ENCODE data around the gene ATP1A1.

The ATP1A1 gene

DNA sequence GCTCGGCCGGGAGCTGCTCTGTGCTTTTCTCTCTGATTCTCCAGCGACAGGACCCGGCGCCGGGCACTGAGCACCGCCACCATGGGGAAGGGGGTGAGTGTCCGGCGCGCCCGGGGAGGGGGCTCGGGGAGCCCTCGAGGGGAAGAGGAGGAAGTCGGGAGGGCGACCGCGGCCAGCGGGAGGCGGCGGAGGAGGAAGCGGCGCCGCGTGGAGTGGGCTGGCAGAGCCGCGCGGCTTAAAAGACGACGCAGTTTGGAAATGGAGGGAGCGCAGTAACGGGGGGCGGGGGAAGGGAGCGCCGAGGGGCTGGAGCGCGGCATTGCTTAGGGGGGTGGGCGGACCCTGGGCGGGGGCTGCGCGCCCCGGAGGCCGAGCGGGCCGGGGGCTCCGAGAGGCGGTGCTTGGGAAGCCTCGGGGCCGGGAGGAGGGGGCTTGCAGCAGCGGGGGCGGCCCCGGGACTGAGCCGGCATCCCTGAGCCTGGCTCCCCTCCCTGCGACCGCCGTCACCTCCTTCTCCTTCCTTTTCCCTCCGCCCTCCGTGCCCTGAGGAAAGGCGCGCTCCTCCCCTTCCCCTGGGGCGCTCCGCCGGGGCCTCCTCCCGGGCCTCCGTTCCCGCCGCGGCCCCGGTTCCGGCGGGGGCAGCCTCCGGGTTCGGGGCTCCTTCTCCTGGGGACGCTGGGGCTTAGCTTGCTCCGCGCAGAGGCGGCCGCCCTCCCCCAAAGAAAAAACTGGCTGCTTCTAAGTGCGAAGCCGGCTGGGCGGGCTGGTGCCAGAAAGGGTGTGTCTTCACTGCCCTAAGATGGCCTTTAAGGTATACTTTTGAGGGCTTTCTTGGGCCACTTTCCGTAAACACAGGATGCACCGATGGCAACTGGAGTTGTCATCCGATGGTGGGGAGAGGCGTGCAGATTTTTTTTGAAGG is 648 bp downstream of the ATP1A1 start:
- DNase-seq = peak; percentile 65

DNA sequence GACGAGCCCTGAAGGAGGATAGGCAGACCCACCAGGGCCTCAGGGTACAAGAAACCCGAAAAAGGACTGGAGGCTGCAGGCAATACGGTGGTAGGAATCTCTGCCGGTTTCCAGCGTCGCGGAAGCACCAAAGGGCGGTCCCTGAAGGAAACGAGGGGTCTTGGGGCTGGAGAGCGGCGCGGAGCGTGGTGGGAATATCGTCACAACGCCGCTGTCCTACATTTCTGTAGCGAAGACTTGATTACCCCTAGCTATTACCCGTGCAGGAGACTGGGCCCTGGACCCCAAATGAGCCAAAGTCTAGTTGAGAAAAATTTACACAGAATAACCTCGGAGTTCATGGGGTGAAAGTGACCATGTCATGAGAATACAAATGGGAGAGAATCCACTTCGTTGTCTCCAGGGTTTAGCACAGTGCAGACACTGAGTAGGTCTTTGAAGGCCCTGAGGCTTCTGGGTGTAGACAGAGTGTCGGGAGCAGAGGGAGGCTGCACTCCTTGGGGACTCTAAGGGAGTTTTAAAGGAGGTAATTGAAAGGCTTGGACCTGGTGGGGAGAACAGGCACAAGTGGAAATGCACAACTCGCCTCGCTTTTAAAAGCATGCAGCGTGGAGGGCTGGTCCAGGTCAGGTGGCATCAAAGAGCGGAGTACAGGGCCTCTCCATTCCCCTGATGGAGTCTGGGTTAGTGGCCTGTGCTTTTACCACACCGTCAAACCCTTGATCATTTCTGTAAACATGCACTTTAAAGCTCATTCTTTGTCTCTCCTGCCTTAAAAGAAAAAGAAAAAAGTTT is 1.5 kb downstream of the ATP1A1 start:
- DNase-seq = peak; percentile 21

DNA sequence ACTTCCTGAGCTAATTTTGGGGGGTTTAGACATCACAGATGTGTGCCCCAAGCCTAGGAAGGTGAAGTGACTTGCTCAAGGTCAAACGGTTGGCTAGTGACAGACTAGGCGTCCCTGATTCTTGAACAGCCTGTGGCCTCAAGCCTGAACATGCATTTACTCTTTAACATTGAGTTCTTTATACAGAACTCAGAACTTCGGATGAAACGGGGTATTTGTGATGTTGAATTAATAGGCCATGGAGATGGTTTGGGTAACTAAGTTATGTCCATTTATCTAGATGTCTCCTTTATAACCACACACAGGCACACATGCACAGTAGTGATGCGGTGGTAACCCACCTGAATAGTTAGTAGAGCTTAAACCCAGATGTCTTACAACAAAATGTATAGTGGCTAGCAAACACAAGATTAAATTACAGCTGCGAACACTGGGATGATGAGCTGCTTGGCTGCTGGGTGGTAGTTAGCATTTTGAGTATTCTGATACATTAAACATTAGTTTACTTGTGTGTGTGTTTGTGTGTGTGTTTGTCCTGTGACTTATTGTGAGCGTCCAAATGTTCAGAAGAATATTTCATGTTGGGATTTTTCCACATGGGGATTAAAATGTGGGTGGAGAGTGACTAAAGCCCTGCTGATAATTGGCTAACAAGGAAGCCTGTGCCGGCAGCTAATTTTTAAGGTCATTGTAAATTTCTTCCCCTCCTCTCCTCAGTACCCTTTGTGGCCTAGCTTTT is 2.3 kb downstream of the ATP1A1 start:
- no peak for DNase-seq

DNA sequence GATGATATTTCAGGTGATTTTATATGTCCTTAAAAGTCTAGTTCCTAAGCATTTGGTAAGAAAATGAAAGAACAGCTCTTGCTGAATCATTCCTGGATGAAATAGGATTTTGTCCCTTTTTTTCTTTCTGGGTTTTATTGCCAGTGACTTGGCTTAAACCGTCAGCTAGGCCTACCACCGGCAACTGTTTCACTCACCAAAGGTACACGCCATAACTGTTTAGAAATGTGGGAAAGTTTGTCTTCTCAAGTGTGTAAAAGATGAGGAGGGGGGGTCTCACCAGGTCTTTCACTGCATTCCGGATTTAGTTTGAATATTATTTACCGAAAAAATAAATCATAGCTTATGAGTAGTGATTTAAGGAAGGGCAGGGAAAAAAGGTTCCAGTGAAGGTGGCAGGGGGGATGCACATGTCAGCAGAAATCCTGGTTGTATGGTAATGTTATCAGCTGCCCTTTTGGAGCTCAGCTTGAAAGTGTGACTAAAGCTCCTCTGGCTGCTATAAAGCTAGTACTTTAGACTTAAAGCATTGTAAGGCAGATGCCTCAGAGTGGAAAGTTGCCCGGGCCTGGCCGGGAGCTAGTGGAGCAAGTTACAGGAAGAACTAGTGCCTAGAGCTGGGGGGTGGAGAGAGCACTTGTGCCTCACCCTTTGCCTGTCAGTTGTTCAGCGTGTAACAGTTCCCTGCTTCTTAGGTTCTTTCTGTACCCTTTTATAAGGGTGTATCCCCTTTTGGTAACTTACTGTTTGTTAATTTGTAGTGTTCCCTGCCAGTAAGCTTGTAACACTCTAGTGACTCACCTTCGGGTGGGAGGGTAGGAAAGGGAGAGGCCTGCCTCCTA is 3.1 kb downstream of the ATP1A1 start:
- peak; percentile 41 for DNase-seq

DNA sequence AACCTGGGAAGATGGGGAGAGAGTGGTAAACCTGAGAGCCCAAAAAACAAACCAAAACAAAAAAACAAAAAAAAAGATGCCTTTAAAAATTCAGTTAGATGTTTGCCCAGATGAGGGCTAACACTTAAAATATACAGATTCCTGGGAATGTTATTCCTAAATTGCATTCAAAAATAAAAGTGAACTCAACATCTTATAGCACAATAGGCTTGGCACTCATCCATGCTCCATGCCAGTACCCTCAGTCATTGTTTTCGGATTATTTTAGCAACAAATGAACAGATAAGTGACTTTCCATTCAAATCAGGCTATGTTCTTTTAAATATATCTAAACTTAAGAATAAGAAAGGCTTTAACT is 3.7 kb downstream of the ATP1A1 start:
- DNase-seq = no peak

DNA sequence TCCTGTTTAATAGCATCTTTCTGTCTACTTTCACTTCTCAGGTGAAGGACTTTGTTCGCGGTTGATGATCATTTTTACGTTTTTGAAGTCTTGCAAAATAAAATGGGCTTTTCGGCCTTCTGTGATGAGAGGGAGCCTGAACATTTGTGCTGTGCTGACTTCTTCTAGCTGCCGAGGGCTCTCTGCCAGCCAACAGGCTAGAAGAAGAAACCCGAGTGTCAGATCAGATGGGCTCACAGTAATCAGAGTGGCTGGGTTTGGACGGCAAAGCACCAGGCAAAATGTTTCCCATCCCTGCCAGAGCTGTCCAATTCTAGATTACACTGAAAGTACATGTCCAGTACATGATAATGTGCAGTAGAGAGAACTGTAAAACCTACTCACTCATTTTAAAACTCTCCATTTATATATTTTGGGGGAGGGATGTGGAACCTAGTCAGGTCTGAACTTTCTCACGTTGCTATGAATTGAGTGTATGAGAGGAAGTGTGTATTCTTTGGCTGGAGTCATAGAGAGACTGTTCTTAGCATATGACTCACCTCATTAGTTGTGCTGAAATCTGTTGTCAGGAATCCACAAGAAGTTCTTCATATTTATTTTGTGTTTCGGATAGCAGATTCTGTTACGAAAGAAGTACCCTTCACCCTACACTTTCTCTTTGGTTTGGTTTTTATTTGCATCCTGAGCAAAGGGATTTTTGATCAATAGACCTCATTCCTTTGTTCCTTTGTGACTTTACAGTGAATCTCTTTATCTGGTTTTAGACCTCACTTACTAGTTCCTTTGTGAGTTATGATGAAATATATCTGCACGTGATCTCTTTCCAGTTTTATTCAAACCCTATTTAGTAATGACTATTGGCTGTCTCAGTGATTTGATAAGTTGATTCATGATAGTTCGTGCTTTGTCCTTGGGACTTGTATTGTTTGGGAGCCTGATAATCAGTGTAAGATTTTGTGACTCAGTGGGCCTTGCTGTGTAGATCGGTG is 4.8 kb downstream of the ATP1A1 start:
- peak; percentile 41 for DNase-seq

DNA sequence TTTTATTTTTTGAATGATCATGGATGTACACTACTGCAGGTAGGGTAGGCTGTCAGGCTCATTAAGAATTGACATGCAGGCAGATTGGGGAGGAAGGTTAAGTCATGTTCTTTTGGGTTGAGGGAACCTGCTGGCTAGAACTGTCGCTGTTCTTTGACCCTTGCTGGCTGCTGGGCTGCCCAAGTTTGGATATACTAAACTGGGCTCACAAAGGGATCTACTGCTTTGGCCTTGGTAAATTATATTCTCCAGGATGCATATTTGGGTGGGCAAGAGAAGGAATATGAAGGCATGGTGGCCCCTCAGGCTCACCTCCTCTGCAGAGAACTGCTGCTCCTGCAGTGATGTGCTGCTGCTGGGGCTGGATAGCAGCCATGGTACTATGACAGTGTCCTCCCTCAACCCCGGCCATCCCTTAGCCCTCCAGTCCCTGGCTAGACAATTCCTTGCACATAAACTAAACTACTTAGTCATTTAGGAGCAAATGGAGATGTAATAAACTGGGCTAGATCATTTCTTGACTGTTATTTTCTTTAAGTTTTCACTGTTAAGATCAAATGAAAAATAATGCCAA is 6.1 kb downstream of the ATP1A1 start:
- no peak for DNase-seq

DNA sequence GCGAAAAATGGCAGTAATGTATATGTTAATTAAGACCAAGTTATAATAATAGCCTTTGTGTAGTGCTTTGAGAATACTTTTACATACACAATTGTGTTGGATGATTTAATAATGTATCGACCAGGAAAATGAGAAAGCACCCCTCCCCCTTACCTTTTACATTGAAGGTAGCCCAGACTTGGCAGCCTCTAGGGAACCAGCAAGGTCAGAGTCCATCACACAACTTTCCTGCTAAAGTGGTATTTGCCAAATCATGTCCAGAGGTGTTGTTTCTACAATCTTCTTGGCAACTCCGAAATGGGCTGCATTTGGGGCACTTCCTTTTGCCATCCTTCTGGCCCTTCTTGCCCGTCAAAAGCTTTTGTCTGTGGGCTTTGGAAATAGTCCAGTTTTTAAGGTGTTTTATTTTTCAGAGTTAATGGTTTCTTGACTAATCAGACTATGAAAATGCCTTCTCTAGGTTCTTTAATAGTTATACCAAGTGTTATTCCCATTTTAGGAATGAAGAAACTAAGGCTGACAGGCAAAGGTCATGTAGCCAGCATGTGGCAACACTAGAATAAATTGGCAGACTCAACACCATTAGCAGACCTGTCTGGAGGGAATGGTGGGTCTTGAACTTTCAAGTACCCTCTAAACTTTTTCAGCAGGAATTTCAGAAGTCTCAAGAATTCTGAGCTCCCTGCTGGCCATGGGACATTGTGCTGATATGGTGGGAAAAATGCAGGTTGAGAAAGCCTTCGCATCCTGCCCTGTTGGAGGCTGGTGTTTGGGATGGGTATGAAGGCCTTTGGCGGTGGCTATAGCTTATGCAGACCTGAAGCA is 6.8 kb downstream of the ATP1A1 start:
- DNase-seq = no peak

DNA sequence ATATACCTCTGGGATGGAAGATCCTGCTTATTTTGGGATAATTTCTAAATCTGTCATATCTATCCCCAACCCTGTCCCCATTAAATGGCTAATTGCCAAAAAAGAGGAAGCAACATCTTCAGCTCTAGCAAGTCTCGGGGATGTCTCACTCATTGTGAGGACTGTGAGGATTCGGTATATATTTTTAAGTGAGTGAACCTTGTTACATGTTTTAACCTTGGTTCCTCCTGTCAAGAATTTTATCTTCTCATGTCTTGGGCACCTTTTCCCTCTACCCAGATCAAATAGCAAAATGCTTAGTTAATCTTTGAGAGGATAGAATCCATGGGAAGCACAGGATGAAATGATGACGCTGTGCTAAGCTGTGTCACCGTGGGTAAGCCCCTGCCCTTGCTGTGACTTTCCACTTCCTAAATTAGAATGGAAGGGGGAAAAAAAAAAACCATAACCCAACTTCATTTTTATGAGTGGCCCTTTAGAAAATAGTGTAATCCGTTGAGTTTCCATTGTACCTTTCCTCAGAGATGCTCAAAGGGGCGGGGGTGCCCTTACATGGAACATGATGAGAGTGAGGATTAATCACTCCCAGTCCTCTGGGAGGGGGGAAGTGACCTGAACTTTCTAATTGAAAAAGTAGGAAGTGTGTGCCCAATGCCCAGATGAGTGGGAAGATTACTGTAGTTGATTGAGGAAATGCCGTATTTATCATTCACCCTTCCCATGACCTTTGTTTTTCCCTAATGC is 7.6 kb downstream of the ATP1A1 start:
- DNase-seq = no peak

DNA sequence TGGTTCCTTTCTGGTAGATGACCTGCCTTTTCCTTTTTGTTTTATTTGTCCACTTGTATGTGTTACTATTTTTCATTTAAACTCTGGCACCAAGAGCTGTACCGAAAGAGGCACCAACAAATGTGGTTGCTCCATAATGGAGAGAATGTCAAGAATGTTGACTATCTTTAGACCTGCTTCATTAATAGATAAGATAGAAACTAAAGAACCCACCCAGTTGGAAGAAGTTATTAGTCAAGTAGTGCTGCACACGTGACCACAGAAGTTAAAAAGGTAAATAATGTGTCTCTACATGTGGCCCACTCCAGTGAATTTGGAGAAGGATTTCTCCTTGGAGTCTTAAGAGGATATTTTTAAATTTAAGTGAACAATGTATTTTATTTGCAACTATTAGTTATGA is 9.3 kb downstream of the ATP1A1 start:
- DNase-seq = no peak

DNA sequence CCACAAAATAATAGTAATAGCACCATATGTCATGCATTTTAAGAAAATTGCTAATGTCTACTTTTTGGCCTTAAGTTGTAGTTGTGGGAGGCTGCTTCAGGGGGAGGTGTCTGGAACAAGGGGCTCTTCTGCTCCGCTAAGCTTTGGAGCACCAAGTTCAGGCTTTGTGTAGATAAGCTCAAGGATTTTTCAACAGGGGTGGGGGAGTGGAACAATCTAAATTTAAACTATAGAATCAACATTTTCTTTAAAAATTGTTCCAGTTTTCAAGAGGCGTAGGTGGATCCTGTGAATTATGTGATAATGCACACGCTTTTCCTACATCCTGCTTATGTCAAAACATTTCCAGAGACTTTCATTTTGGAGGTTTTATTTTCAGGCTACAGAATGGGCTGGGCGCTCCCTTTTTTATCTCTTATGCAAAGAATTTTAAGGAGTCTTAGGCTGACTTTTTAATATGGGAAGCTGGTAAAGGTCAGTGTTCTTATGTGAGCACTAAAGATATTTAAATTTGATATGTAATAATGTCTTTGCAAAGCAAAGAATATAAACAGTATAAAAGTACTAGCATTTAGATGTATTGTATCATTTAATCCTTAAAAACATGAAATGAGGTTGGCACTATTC is 9.9 kb downstream of the ATP1A1 start:
- no peak for DNase-seq

DNA sequence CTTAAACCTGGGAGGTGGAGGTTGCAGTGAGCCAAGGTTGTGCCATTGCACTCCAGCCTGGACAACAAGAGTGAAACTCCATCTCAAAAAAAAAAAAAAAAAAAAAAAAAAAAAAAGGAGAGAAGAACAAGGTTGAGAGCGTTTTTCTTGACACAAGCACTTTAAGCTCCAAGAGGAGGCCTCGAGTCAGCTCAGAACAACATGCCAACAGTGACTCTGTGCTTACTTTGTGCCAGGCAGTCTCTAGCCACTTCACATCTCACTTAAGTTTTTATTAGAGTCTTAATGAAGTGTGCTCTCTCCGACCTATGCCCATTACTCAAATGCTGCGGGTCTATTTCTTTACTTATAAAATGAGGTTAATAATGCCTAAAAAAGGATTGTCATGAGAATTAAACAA is 13.0 kb downstream of the ATP1A1 start:
- no peak for DNase-seq

DNA sequence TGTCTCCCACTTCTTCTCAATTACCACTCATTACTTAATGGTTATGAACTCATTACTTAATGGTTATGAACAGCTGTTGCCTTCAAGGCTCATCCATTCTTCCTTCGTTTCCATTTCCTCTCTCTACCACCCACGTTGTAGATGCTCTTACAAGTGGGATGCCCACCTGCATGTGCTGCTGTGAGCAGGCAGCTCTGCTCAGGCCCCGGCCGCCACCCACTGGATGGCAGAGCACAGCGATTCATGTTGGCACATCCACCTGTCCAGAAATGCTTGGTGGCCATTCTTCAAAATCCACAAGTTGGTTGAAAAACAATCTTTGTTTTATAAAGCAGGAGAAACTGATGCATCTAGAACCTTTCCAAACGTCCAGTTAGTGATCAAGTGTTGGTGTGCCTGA is 14.5 kb downstream of the ATP1A1 start:
- no peak for DNase-seq

DNA sequence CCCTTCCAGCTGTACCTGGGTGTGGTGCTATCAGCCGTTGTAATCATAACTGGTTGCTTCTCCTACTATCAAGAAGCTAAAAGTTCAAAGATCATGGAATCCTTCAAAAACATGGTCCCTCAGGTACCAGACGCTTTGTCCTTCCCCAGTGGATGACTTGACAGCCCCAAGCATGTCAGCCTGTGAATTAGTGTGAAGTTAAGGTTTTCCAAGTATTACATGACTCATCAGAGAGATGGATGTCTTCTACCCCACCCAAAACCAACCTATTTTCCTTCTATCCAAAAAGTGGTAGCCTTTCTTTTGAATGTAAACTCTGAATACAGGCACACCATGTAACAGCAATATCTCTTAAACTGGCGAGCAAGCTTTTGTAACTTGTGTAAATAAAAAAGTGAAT is 15.1 kb downstream of the ATP1A1 start:
- DNase-seq = no peak

DNA sequence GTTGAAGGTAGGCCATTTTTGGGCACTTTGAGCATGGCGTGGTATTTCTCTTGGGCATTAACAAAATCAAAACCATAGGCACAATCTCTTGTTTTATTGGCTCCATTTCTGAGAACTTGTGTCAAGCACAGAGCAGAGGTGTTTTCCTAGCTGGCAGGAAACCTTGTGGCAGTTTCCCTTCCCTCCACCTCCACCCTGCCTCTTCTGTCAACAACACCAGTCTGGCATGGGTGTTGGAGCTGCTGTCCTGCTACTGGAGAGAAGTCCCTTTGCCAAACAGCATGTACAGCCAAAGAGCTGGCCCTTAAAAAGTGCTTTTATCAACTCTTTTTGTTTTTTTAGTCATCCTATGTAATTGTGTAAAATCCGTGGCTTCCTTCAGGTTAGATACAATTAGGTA is 16.0 kb downstream of the ATP1A1 start:
- DNase-seq = no peak

DNA sequence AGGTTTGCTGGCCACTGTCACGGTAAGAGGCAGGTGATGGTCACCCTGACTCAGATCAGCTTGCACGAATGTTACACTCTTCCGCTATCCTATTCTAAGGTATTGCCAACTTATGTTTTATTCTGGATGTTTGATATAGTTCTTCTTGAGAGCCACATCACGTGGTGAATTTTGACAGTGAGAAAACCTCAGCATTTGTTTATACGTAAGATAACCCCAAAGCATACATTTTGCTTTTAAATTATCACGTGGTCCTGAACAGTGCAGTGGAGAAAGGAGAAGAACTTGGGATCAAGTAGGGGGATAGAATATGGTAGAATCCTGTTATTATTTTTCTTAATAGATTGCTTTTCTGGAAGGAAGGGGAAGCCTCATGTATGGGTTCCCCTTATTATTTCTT is 16.6 kb downstream of the ATP1A1 start:
- no peak for DNase-seq

DNA sequence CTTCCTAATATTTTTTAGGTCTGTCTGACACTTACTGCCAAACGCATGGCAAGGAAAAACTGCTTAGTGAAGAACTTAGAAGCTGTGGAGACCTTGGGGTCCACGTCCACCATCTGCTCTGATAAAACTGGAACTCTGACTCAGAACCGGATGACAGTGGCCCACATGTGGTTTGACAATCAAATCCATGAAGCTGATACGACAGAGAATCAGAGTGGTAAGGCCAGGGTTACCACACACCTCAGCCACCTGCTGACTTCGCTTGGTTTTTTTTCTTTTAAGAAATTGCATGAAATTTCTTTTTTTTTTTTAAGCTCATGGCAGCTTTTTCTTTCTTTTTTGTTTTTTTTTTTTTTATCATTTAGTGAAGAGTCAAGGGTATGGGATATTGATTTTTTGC is 17.2 kb downstream of the ATP1A1 start:
- DNase-seq = peak; percentile 68

DNA sequence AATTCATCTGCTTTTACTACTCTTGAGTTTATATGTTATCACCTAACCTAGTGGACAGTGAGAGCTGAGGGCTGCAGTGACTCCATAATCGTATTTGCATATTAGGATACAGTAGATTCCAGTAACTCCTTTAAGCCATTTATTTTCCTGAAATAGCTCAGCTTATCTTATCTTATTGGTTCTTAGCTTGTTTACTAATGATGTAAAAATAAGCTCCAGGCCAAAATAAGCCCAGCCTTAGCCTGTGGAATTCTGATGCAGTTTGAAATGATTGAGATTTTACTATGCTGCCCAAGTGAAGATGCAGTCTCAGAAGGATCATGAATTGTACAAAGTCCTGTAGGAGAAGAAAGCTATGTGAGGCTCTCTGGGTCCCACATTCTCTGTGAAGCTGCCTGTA is 18.1 kb downstream of the ATP1A1 start:
- no peak for DNase-seq
